Measurements from ENCODE around the gene RAP2A.

RAP2A gene

GRCh38 chr13:97448503-97449251, 14.7 kb downstream of the RAP2A start:
- no peak for DNase-seq (ENCODE audit: low read depth, low spot score)
- no peaks in the 10 kb centered on the region for H3K36me3 ChIP-seq (ENCODE audit: control insufficient read depth, insufficient read depth, low read length)
- no peaks in the 10 kb centered on the region for H3K27me3 ChIP-seq (ENCODE audit: control insufficient read depth, insufficient read depth, low read length)
- peaks cover 2% of the 10 kb centered on the region; the same call in 1 of the 2 replicates for H3K4me1 ChIP-seq (ENCODE audit: control insufficient read depth, insufficient read depth, low read length)
- no peak overlapping the region for H3K4me3 ChIP-seq (ENCODE audit: low read length)
- H3K27ac ChIP-seq (ENCODE audit: low read length): no peak overlapping the region
- no CpG with 5 or more reads among the region's 5 CpGs for WGBS (ENCODE audit: insufficient coverage, insufficient read length)
- no peaks in the 10 kb centered on the region for H3K9me3 ChIP-seq (ENCODE audit: control insufficient read depth, insufficient read depth, low read length)

DNA sequence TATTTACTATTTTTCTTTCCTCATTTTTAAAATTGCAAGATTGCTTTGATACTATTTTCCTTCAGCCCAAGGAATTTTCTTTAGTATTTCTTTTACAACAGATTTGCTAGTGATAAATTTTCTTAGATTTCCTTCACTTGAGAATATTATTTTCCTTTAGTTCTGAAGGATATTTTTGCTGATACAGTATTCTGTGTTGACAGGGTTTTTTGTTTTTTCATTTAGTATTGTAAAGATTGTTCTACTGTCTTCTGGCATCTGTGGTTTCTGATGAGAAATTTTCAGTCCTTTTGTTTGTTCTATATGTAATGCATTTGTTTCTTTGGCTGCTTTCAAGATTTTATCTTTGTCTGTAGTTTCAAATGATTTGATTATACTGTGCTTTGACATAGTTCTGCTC, 20.7 kb downstream of the RAP2A start:
- no peaks in the 10 kb centered on the region for H3K27me3 ChIP-seq (ENCODE audit: control insufficient read depth, insufficient read depth, low read length)
- no peak for DNase-seq (ENCODE audit: low read depth, low spot score)
- H3K9me3 ChIP-seq (ENCODE audit: control insufficient read depth, insufficient read depth, low read length): no peaks in the 10 kb centered on the region

DNA sequence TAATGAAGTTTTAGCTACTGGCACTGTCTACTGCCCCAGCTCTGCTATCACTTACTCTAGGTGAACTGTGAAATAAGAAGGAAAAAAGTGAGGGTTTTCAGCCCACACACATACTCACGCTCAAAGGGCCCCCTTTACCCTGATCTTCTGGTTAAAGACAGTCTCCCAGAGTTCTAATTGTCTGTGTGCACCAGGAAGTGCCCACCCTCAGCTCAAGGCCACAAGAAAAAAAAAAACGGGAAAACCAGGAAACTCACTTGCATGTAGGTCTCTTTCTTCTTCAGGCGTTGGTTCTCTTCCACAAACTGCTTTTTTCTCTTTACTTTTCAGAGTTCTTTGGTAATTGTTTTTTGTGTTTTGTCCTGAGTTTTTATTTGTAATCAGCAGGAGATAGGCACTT, 22.1 kb downstream of the RAP2A start:
- H3K27me3 ChIP-seq (ENCODE audit: control insufficient read depth, insufficient read depth, low read length): no peaks in the 10 kb centered on the region
- H3K4me3 ChIP-seq (ENCODE audit: low read length): no peak overlapping the region
- no peak overlapping the region for H3K27ac ChIP-seq (ENCODE audit: low read length)
- DNase-seq (ENCODE audit: low read depth, low spot score): no peak
- H3K36me3 ChIP-seq (ENCODE audit: control insufficient read depth, insufficient read depth, low read length): no peaks in the 10 kb centered on the region
- H3K9me3 ChIP-seq (ENCODE audit: control insufficient read depth, insufficient read depth, low read length): no peaks in the 10 kb centered on the region
- no CpG with 5 or more reads among the region's 3 CpGs for WGBS (ENCODE audit: insufficient coverage, insufficient read length)
- H3K4me1 ChIP-seq (ENCODE audit: control insufficient read depth, insufficient read depth, low read length): no peaks in the 10 kb centered on the region

More for the DNA sequence above, 20.7 kb downstream of the RAP2A start:
- Histone ChIP-seq H3K36me3 (ENCODE audit: control insufficient read depth, insufficient read depth, low read length) (no peaks in the 10 kb centered on the region), H3K27ac (ENCODE audit: low read length) (no peak overlapping the region), H3K4me1 (ENCODE audit: control insufficient read depth, insufficient read depth, low read length) (no peaks in the 10 kb centered on the region), H3K4me3 (ENCODE audit: low read length) (no peak overlapping the region)

GRCh38 chr13:97459215-97459777, 25.3 kb downstream of the RAP2A start:
- no CpG with 5 or more reads among the region's 4 CpGs for WGBS (ENCODE audit: insufficient coverage, insufficient read length)
- H3K4me3 ChIP-seq (ENCODE audit: low read length): no peak overlapping the region
- no peaks in the 10 kb centered on the region for H3K27me3 ChIP-seq (ENCODE audit: control insufficient read depth, insufficient read depth, low read length)
- H3K4me1 ChIP-seq (ENCODE audit: control insufficient read depth, insufficient read depth, low read length): no peaks in the 10 kb centered on the region; the same call in 1 of the 2 replicates
- no peaks in the 10 kb centered on the region for H3K9me3 ChIP-seq (ENCODE audit: control insufficient read depth, insufficient read depth, low read length)
- H3K27ac ChIP-seq (ENCODE audit: low read length): no peak overlapping the region
- no peak for DNase-seq (ENCODE audit: low read depth, low spot score)
- H3K36me3 ChIP-seq (ENCODE audit: control insufficient read depth, insufficient read depth, low read length): peaks cover 1% of the 10 kb centered on the region; the same call in 1 of the 2 replicates

DNA sequence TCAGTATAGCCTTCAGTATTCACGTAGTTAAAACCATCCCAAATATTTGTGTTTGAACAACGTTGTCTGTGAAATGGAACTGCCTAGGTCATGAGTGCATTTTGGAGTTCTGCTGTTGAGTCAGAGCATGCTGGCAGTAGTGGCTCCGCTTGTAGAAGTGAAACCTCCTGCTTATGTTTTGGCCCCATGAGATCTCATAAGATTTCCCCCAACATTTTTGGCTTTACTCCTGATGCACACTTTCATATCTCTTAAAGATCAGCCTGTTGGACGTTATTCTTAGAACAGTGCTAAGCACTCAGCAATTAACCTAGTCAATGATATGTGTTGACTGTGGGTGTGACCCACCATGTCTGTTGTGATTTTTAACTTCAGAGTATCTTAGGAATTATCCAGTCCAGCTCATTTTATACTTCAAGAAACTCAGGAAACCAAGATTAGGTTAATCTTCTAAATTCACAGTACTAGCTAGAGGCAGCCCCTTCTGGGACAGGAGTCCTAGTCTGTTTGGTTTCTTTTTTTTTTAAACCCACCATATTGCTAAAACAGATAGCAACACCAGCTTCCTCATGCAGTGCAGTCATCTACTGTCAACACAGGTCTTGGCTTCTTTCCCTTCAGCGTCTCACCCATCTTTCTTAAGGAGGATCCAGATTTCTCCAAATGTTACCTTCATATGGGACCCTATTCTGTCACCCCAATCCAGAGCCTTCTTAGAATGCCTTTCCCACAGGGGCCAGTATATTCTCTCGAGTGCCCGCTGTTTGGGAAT, 26.2 kb downstream of the RAP2A start:
- Histone ChIP-seq H3K4me3 (ENCODE audit: low read length) (no peak overlapping the region), H3K27me3 (ENCODE audit: control insufficient read depth, insufficient read depth, low read length) (no peaks in the 10 kb centered on the region), H3K4me1 (ENCODE audit: control insufficient read depth, insufficient read depth, low read length) (no peaks in the 10 kb centered on the region; the same call in 1 of the 2 replicates), H3K9me3 (ENCODE audit: control insufficient read depth, insufficient read depth, low read length) (no peaks in the 10 kb centered on the region), H3K36me3 (ENCODE audit: control insufficient read depth, insufficient read depth, low read length) (peaks cover 4% of the 10 kb centered on the region; the same call in 1 of the 2 replicates), H3K27ac (ENCODE audit: low read length) (no peak overlapping the region)
- no CpG with 5 or more reads among the region's 7 CpGs for WGBS (ENCODE audit: insufficient coverage, insufficient read length)
- DNase-seq (ENCODE audit: low read depth, low spot score): no peak

- Histone ChIP-seq H3K27me3 (ENCODE audit: control insufficient read depth, insufficient read depth, low read length) (no peaks in the 10 kb centered on the region), H3K36me3 (ENCODE audit: control insufficient read depth, insufficient read depth, low read length) (peaks cover 4% of the 10 kb centered on the region; the same call in 1 of the 2 replicates), H3K9me3 (ENCODE audit: control insufficient read depth, insufficient read depth, low read length) (no peaks in the 10 kb centered on the region), H3K4me3 (ENCODE audit: low read length) (no peak overlapping the region), H3K27ac (ENCODE audit: low read length) (no peak overlapping the region), H3K4me1 (ENCODE audit: control insufficient read depth, insufficient read depth, low read length) (no peaks in the 10 kb centered on the region; the same call in 1 of the 2 replicates)
- no CpG with 5 or more reads among the region's 2 CpGs for WGBS (ENCODE audit: insufficient coverage, insufficient read length)
- no peak for DNase-seq (ENCODE audit: low read depth, low spot score)
Observed at GRCh38 chr13:97460853-97461252, 26.9 kb downstream of the RAP2A start.

- Histone ChIP-seq H3K4me3 (ENCODE audit: low read length) (no peak overlapping the region), H3K4me1 (ENCODE audit: control insufficient read depth, insufficient read depth, low read length) (no peaks in the 10 kb centered on the region; the same call in 1 of the 2 replicates), H3K36me3 (ENCODE audit: control insufficient read depth, insufficient read depth, low read length) (peaks cover 4% of the 10 kb centered on the region; the same call in 1 of the 2 replicates), H3K27ac (ENCODE audit: low read length) (no peak overlapping the region), H3K9me3 (ENCODE audit: control insufficient read depth, insufficient read depth, low read length) (no peaks in the 10 kb centered on the region), H3K27me3 (ENCODE audit: control insufficient read depth, insufficient read depth, low read length) (no peaks in the 10 kb centered on the region)
- no CpG with 5 or more reads among the region's 3 CpGs for whole genome bisulfite sequencing (ENCODE audit: insufficient coverage, insufficient read length)
- DNase-seq (ENCODE audit: low read depth, low spot score): no peak
Observed at GRCh38 chr13:97464561-97464960, 30.6 kb downstream of the RAP2A start.

DNA sequence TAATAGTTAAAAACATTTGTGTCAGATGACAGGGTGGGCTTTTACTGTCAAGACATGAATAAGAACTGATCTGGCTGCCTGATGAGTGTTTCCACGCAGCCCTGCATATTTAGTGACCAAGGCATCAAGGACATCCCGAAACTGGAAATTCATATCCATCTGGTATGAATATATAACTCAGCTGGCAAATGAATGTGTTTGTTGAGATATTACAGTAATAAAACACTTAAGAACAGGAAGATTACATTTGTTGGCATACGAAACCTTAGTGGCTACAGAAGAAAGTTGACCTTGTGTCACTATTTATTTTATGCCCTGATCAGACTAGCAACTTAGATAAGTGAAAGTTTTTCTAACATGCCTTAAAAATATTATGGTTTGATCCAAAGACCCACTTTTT, 32.8 kb downstream of the RAP2A start:
- Histone ChIP-seq H3K36me3 (ENCODE audit: control insufficient read depth, insufficient read depth, low read length) (peaks cover 4% of the 10 kb centered on the region; the same call in 1 of the 2 replicates), H3K27ac (ENCODE audit: low read length) (no peak overlapping the region), H3K4me1 (ENCODE audit: control insufficient read depth, insufficient read depth, low read length) (no peaks in the 10 kb centered on the region; the same call in 1 of the 2 replicates), H3K9me3 (ENCODE audit: control insufficient read depth, insufficient read depth, low read length) (no peaks in the 10 kb centered on the region), H3K27me3 (ENCODE audit: control insufficient read depth, insufficient read depth, low read length) (no peaks in the 10 kb centered on the region), H3K4me3 (ENCODE audit: low read length) (no peak overlapping the region)
- DNase-seq (ENCODE audit: low read depth, low spot score): no peak
- WGBS (ENCODE audit: insufficient coverage, insufficient read length): no CpG with 5 or more reads among the region's 3 CpGs

GRCh38 chr13:97468331-97468730, 34.4 kb downstream of the RAP2A start:
- Histone ChIP-seq H3K27ac (ENCODE audit: low read length) (no peak overlapping the region), H3K9me3 (ENCODE audit: control insufficient read depth, insufficient read depth, low read length) (no peaks in the 10 kb centered on the region)
- no CpG with 5 or more reads among the region's 3 CpGs for WGBS (ENCODE audit: insufficient coverage, insufficient read length)

GRCh38 chr13:97471711-97472110, 37.7 kb downstream of the RAP2A start:
- no CpG with 5 or more reads among the region's 1 CpG for WGBS (ENCODE audit: insufficient coverage, insufficient read length)

More at GRCh38 chr13:97468331-97468730, 34.4 kb downstream of the RAP2A start:
- H3K4me3 ChIP-seq (ENCODE audit: low read length): no peak overlapping the region
- peaks cover 4% of the 10 kb centered on the region; the same call in 1 of the 2 replicates for H3K36me3 ChIP-seq (ENCODE audit: control insufficient read depth, insufficient read depth, low read length)
- H3K4me1 ChIP-seq (ENCODE audit: control insufficient read depth, insufficient read depth, low read length): no peaks in the 10 kb centered on the region
- H3K27me3 ChIP-seq (ENCODE audit: control insufficient read depth, insufficient read depth, low read length): no peaks in the 10 kb centered on the region
- no peak for DNase-seq (ENCODE audit: low read depth, low spot score)

More at GRCh38 chr13:97471711-97472110, 37.7 kb downstream of the RAP2A start:
- H3K36me3 ChIP-seq (ENCODE audit: control insufficient read depth, insufficient read depth, low read length): no peaks in the 10 kb centered on the region
- no peaks in the 10 kb centered on the region for H3K9me3 ChIP-seq (ENCODE audit: control insufficient read depth, insufficient read depth, low read length)
- H3K27me3 ChIP-seq (ENCODE audit: control insufficient read depth, insufficient read depth, low read length): no peaks in the 10 kb centered on the region
- H3K4me1 ChIP-seq (ENCODE audit: control insufficient read depth, insufficient read depth, low read length): no peaks in the 10 kb centered on the region
- DNase-seq (ENCODE audit: low read depth, low spot score): no peak
- H3K27ac ChIP-seq (ENCODE audit: low read length): no peak overlapping the region
- H3K4me3 ChIP-seq (ENCODE audit: low read length): no peak overlapping the region

All from iPS DF 6.9 (cell line).